Stimulated activated memory B cell treated with anti-CD40 and anti-IgM and Interleukin-4, amounts not matched to agents 10 μg/mL and 1 μg/mL and 100 μg/mL, for 72 hours (primary cell): Measurements from ENCODE around the gene NAA60.

Experiments
- ATAC-seq: fragments of 150-1000 bp; cut with Tn5 transposase; 2 replicates; pipeline ENCODE4 v1.10.0; 2021
- H3K27ac Mint-ChIP-seq: one replicate; pipeline ENCODE4 v1.8.0; 2022; ENCODE audit warnings: mild to moderate bottlenecking, mixed read lengths
- H3K27me3 Mint-ChIP-seq: one replicate; pipeline ENCODE4 v1.8.0; 2022; ENCODE audit warnings: mixed read lengths
- H3K36me3 Mint-ChIP-seq: one replicate; pipeline ENCODE4 v1.8.0; 2022; ENCODE audit warnings: mixed read lengths
- H3K4me1 Mint-ChIP-seq: one replicate; pipeline ENCODE4 v1.8.0; 2022; ENCODE audit warnings: mixed read lengths
- H3K4me3 Mint-ChIP-seq: one replicate; pipeline ENCODE4 v1.8.0; 2022; ENCODE audit warnings: mild to moderate bottlenecking, moderate library complexity, mixed read lengths
- H3K9me3 Mint-ChIP-seq: one replicate; pipeline ENCODE4 v1.8.0; 2022; ENCODE audit warnings: mixed read lengths

Gene NAA60

DNA sequence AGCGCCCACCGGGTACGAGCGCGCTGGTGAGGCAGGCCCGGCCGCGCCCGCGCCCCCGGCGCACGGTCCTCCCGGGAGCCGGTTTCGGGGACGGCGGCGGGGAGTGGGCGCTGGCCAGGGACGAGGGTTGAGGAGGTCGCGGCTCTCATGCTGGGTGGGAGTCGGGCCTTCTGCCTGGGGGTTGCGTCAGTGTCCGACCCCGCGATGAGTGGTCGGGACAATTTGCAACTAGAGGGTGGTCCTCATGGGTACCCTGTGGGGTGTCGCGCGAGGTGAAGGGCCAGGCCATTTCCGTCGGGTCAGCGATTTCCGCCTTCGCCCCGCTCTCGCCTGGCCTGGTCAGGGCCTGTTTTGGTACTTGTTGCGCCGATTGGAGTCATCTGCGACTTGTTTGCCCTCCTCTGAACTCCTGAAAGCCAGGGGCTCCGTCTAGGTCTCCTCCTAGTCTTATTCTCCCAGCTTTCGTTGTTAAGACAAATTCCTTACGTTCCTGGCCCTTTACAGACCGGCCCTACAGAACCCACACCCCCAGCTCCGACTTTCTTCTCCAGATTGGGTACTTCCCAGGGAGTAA, 14.9 kb downstream of the NAA60 start:
- peak overlapping the region; percentile 87 for H3K4me3 Mint-ChIP-seq
- H3K9me3 Mint-ChIP-seq: no peaks in the 10 kb centered on the region

DNA sequence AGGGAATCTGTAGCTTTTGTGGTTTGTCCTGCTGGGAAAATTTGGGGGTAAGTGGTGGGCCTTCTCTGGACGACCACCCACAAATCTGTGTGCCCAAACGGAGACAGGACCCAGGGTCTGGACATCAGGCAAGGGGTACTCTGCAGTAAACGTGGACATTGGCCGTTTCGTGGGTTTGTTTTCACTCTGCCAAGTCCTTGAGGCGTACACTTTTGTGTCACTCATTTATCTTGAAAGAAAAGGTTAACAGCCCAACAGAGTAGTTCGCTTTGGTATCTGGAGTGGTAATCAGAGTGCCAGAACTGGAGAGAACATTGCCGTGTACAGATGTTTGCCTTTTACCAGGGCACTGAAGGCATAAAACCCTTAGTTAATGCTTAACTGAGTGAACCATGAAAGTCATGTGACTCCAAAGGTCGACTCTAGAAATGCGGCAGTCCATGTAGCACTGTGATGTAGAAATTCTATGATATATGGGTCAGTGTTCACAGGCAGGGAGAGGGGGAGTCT, 15.4 kb downstream of the NAA60 start:
- Mint-ChIP-seq H3K36me3 (no peaks in the 10 kb centered on the region), H3K4me3 (peak overlapping the region; percentile 87), H3K27me3 (no peaks in the 10 kb centered on the region), H3K4me1 (peaks cover 45% of the 10 kb centered on the region), H3K9me3 (no peaks in the 10 kb centered on the region), H3K27ac (peak overlapping the region; percentile 85)
- ATAC-seq: peak; percentile 34

More for the DNA sequence above, 14.9 kb downstream of the NAA60 start:
- H3K27ac Mint-ChIP-seq: peak overlapping the region; percentile 85
- H3K36me3 Mint-ChIP-seq: no peaks in the 10 kb centered on the region
- ATAC-seq: no peak
- H3K27me3 Mint-ChIP-seq: no peaks in the 10 kb centered on the region
- peaks cover 45% of the 10 kb centered on the region for H3K4me1 Mint-ChIP-seq

DNA sequence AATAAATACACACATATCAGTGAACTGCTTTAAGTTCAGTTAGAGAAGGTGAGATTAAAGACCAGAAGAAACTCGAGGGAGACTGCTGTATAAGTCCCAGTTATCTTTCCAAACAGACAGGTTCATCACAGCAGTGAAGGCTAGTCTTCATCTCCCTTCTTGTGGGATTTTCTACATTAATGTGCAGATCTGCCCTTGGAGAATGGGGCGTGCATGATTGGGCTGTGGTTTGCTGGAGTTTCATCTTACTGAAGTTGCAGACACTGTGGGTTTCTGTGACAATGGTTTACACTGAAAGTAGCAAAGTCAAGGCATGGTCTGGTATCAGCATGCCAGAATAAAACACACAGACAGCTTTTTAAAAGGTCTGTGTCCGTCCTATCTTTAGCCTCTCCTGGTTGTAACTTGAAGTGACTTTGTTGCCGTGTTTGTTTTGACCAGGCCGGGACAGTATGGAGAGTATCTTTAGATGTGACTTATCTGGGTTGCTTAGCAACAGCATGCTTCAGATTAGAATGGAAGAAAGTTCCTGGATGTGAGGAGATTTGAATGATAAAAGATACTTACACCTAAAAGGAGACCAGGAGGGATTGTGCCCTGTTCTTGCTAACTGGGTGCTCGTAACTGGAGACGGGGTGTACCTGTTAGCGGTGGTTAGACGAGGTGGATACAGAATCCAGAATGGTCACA, 16.1 kb downstream of the NAA60 start:
- no peaks in the 10 kb centered on the region for H3K9me3 Mint-ChIP-seq
- no peak for ATAC-seq
- H3K27me3 Mint-ChIP-seq: no peaks in the 10 kb centered on the region
- H3K27ac Mint-ChIP-seq: peak overlapping the region; percentile 85
- H3K36me3 Mint-ChIP-seq: no peaks in the 10 kb centered on the region
- peak overlapping the region; percentile 87 for H3K4me3 Mint-ChIP-seq
- H3K4me1 Mint-ChIP-seq: peaks cover 45% of the 10 kb centered on the region

DNA sequence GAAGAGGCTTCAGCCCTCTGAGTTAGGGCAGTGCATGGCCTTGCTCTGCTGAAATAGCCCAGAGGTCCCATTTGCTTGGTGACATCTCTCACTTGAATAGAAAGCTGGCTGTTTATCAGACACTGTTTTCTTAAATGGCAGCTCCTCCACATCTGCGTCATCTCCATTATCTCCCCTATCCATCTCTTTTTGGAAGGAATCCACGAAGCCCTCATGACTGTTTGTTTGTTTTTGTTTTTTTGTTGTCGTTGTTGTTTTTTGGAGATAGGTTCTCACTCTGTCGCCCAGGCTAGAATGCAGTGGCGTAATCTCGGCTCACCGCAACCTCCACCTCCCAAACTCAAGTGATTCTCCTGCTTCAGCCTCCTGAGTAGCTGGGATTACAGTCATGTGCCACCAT, 16.6 kb downstream of the NAA60 start:
- Mint-ChIP-seq H3K4me3 (no peak overlapping the region), H3K27me3 (no peaks in the 10 kb centered on the region), H3K4me1 (peaks cover 45% of the 10 kb centered on the region), H3K27ac (no peak overlapping the region), H3K9me3 (no peaks in the 10 kb centered on the region), H3K36me3 (no peaks in the 10 kb centered on the region)
- no peak for ATAC-seq

DNA sequence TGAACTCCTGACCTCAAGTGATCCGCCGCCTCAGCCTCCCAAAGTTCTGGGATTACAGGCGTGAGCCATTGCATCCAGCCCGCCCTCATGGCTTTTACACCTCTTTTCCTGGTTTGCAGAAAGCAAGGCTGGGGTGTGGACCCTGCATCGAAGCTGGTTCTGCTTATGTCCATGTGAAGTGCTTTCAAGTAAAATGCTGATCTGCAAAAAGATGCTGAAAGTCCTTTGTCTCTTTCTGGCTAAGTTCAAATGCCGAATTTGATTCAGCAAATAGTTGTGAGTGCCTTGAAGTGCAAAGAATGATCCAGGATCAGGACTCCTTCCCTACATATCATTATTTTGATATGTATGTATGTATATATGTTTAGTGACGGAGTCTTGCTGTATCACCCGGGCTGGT, 17.1 kb downstream of the NAA60 start:
- no peak for ATAC-seq
- no peaks in the 10 kb centered on the region for H3K9me3 Mint-ChIP-seq
- no peaks in the 10 kb centered on the region for H3K36me3 Mint-ChIP-seq
- no peaks in the 10 kb centered on the region for H3K27me3 Mint-ChIP-seq
- no peak overlapping the region for H3K4me3 Mint-ChIP-seq
- no peak overlapping the region for H3K27ac Mint-ChIP-seq
- peaks cover 45% of the 10 kb centered on the region for H3K4me1 Mint-ChIP-seq

DNA sequence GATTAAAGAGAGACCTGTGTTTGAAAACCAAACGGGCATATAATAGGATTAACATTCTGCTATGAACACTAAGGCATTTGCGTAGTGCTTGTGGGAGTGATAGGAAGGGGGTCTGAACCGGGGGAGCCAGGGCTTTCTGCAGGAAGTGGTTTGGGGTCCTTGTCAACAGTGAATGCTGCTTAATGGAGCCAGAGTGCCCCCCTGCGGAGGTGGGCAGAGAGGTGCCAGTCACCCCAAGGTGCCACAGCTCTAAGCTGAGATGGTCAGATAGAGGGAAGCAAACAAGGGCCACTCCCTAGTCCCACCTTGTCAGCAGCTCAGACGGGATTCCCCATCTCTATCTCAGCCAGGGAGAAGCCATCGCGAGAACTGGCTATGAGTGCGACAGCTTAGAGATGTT, 17.7 kb downstream of the NAA60 start:
- no peak for ATAC-seq
- Mint-ChIP-seq H3K9me3 (no peaks in the 10 kb centered on the region), H3K36me3 (no peaks in the 10 kb centered on the region), H3K4me3 (no peak overlapping the region), H3K4me1 (peaks cover 45% of the 10 kb centered on the region), H3K27ac (no peak overlapping the region), H3K27me3 (no peaks in the 10 kb centered on the region)

DNA sequence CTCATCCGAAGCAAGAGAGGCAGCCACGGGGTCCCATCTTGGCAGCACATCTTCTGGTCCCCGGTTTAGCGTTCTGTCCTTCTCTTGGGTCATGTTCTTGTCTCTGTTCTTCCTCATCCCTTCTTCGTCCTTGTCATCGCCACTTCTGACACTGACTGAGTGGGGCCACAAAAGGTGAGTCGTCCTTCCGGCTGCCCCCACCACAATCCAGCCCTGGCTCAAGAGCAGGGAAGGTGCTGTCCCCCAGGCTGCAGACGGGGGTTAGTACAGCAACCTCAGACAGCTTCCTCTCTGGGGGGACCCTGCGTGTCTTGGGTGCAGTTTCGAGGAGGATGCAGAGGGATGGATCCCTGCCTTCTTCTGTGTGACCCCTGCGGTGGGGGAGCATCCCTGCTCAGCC, 21.8 kb downstream of the NAA60 start:
- Mint-ChIP-seq H3K27ac (no peak overlapping the region), H3K4me3 (no peak overlapping the region)

DNA sequence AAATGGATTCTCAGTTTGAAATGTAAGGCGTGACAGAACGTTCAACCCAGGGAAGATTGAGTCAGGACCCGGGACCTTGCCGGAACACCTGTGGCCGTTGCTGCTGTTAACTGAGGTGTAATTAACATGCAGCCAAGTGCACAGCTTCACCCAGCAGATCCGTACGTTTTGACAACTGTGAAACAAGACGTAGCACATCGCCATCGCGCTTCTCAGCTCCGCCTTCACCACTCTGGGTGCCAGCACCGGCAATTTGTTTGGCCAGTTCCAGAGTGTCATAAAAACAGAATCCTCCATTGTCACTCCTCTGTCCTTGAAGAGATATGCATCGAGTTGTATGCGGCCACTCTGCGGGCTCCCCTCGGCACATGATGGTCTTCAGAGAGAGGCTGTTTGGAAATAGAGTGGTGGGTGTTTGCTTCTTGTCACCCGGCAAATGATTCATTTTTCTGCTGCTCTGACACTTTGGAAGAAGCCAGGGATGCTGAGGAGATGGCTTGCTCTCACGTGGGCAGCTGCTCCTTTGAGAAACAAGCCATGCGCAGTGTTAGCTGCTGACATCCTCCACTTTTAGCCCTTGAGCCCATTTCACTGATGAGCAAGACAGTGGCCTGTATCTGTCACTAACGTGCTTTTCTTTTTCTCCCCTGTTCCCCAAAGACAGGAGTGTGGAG, 22.6 kb downstream of the NAA60 start:
- Mint-ChIP-seq H3K9me3 (no peaks in the 10 kb centered on the region), H3K4me3 (no peak overlapping the region), H3K36me3 (peaks cover 23% of the 10 kb centered on the region), H3K27me3 (no peaks in the 10 kb centered on the region), H3K4me1 (peaks cover 43% of the 10 kb centered on the region), H3K27ac (no peak overlapping the region)
- no peak for ATAC-seq

More for the DNA sequence above, 21.8 kb downstream of the NAA60 start:
- Mint-ChIP-seq H3K4me1 (peaks cover 49% of the 10 kb centered on the region), H3K27me3 (no peaks in the 10 kb centered on the region), H3K9me3 (no peaks in the 10 kb centered on the region), H3K36me3 (peaks cover 17% of the 10 kb centered on the region)
- no peak for ATAC-seq

DNA sequence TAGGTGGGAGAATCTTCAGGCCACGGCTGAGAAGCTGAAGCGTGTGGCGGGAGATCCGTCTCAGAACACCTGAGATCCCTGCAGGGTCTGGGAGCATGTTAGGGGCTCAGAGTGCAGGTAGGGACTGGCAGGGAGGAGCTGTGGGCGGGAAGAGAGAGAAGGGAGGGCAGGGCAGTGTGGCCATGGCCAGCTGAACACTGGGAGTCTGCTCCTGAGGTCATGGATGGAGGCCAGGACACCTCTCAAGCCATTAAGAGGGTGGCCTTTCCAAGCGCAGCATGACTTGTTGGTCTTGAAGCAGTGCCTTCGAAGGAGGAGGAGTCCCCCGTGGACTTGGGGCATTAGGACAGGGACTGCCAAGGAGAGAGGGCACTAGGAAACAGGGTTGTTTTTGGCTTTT, 23.7 kb downstream of the NAA60 start:
- no peaks in the 10 kb centered on the region for H3K9me3 Mint-ChIP-seq
- H3K36me3 Mint-ChIP-seq: peaks cover 28% of the 10 kb centered on the region
- no peak overlapping the region for H3K4me3 Mint-ChIP-seq
- no peak for ATAC-seq
- H3K27ac Mint-ChIP-seq: no peak overlapping the region
- H3K4me1 Mint-ChIP-seq: peaks cover 34% of the 10 kb centered on the region
- no peaks in the 10 kb centered on the region for H3K27me3 Mint-ChIP-seq

DNA sequence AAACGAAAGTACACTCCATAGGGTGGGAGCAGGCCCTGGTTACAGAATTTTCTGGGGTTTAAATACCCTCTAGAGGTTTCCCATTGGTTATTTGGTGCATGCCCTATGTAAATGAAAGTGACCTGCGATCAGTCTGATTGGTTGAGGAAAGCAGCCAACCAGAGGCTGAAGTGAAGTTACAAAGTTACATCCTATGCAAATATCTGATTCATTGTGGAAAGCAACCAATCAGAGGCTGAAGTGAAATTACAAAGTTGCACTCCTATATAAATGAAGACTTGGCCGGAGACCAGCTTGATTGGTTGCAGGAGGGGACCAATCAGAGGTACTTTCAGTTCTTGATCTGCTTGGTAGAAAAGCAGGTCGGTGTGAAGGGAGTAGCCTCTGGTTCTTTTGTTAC, 24.4 kb downstream of the NAA60 start:
- Mint-ChIP-seq H3K4me1 (peaks cover 28% of the 10 kb centered on the region), H3K27ac (no peak overlapping the region)
- ATAC-seq: no peak

DNA sequence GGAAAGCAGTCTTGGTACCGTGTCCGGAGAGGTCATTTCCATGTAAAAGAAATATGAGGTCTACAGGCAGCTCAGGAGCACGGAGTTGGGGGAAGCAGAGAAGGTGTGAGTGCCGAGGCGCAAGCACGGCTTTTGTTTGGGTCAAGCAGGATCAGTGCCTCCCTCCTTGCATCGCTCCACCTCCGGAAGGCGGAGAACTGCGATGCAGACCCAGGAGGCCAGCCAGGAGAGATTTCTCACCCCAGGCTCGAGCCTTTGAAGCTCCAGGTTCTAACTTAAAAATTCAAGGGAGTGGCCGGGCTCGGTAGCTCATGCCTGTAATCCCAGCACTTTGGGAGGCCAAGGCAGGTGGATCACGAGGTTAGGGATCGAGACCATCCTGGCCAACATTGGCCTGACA, 25.0 kb downstream of the NAA60 start:
- H3K4me3 Mint-ChIP-seq: no peak overlapping the region

More for the DNA sequence above, 24.4 kb downstream of the NAA60 start:
- H3K9me3 Mint-ChIP-seq: no peaks in the 10 kb centered on the region
- no peaks in the 10 kb centered on the region for H3K27me3 Mint-ChIP-seq
- no peak overlapping the region for H3K4me3 Mint-ChIP-seq
- H3K36me3 Mint-ChIP-seq: peaks cover 35% of the 10 kb centered on the region

DNA sequence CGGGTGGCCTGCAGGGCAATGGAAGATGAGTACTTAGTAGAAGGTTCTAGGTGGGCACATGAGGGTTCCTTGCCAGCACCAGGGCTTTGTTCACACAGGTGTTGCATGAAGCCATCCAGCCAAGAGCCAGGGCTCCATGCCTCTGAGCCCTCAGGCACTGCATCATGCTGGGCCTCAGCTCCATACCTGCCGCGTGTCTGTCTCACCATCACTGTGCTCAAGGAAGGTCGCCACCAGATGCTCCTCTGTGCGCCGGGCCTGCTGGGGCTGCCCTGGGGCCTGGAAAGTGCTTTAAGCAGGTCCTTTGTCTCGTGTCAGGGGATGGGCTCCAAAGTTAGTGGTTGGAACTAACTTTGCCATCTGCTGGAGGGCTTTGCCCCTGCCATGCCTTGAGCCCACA, 26.3 kb downstream of the NAA60 start:
- H3K4me3 Mint-ChIP-seq: no peak overlapping the region
- H3K27ac Mint-ChIP-seq: no peak overlapping the region
- peaks cover 43% of the 10 kb centered on the region for H3K36me3 Mint-ChIP-seq
- H3K9me3 Mint-ChIP-seq: no peaks in the 10 kb centered on the region
- H3K27me3 Mint-ChIP-seq: no peaks in the 10 kb centered on the region
- H3K4me1 Mint-ChIP-seq: peaks cover 28% of the 10 kb centered on the region
- no peak for ATAC-seq

More for the DNA sequence above, 25.0 kb downstream of the NAA60 start:
- Mint-ChIP-seq H3K27ac (no peak overlapping the region), H3K27me3 (no peaks in the 10 kb centered on the region), H3K4me1 (peaks cover 28% of the 10 kb centered on the region), H3K9me3 (no peaks in the 10 kb centered on the region), H3K36me3 (peaks cover 41% of the 10 kb centered on the region)
- no peak for ATAC-seq

DNA sequence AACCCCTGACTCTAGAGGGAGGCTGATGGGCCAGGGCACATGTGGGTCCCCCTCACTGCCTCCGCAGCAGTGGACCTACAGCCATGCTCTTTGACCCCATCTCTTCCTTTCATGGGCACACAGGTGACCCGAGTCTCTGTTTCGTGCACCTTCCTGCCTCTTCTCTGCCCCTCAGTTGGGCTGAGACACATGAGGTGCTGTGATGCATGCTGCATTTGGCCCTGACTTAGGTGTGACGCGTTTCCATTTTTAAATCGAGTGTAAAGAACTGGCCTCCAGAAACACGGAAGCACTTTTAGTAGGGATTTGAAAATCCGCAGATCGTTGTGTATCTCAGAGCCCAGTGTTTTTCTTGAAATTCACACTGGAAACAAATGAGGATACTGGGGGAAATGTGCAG, 27.2 kb downstream of the NAA60 start:
- ATAC-seq: no peak
- H3K36me3 Mint-ChIP-seq: peaks cover 51% of the 10 kb centered on the region
- no peak overlapping the region for H3K27ac Mint-ChIP-seq
- no peak overlapping the region for H3K4me3 Mint-ChIP-seq
- peaks cover 36% of the 10 kb centered on the region for H3K4me1 Mint-ChIP-seq
- no peaks in the 10 kb centered on the region for H3K9me3 Mint-ChIP-seq
- no peaks in the 10 kb centered on the region for H3K27me3 Mint-ChIP-seq

DNA sequence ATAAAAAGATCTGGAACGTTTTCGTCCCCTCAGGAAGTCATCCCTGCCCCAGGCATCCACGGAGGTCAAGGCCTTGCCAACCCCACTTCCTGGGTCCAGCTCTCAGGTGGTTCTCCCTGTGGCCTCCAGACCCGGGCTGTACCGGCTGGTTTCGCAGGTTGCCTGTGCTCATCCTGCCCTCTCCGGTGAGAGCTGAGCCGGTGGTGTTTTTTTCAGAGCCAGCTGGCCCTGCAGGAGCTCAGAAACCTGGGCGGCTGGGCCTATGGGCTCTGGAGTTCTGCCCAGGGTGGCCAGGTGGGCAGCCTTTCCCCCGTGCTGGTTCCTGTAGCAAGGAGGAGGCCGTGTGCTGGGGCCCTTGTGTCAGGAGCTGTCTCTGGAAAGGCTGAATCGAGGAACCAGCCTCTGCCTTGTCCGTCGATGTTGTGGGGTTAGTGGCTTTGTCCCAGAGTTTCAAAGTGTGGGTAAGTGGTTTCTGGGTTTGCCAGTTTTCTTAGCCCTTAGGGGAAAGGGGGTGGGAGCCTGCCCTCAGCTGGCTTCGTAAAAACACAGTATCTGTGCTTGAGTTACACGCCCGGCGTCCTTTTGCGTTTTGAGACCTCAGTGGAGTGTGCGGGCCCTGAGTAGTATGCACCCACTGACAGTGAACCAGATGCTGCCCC, 28.2 kb downstream of the NAA60 start:
- no peak for ATAC-seq
- Mint-ChIP-seq H3K36me3 (peaks cover 54% of the 10 kb centered on the region), H3K27ac (no peak overlapping the region), H3K4me1 (peaks cover 37% of the 10 kb centered on the region), H3K27me3 (no peaks in the 10 kb centered on the region), H3K4me3 (no peak overlapping the region), H3K9me3 (no peaks in the 10 kb centered on the region)

DNA sequence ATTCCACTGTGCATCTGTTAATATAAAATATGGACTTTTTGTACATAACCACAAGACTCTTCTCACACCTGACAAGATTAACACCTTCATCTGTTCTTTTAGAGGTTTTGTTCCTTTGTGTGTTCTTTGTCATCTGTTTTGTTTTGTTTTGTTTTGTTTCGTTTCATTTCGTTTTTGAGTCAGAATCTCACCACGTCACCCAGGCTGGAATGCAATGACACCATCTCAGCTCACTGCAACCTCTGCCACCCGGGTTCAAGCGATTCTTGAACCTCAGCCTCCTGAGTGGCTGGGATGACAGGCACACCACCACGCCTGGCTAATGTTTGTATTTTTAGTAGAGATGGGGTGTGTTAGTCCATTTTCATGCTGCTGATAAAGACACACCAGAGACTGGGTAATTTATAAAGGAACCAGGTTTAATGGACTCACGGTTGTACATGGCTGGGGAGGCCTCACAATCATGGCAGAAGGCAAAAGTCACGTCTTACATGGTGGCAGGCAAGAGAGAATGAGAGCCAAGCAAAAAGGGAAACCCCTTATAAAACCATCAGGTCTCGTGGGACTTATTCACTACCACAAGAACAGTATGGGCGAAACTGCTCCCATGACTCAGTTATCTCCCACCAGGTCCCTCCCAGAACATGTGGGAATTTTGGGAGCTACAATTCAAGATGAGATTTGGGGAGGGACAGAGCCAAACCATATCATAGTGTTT, 29.6 kb downstream of the NAA60 start:
- Mint-ChIP-seq H3K27ac (no peak overlapping the region), H3K4me3 (no peak overlapping the region), H3K27me3 (no peaks in the 10 kb centered on the region), H3K9me3 (no peaks in the 10 kb centered on the region), H3K4me1 (peaks cover 25% of the 10 kb centered on the region), H3K36me3 (peaks cover 41% of the 10 kb centered on the region)
- ATAC-seq: no peak
